Subcutaneous adipose tissue (tissue), 4 donors: ENCODE results near the gene SLC4A8. TPM values are rescaled to one million over a fixed set of nuclear protein-coding genes. Genes with fewer than 3 reads are reported as not detected.

ENCODE experiments used
- CTCF ChIP-seq: fragments of 450-650 bp; IDR thresholded peaks from one replicate; pipeline ENCODE4 v1.5.1; 2016; ENCODE audit warnings: low read depth, mild to moderate bottlenecking, control low read depth, antibody characterized with exemption, moderate library complexity
- total RNA-seq, 4 donors: library from RNA; depleted of rRNA; stranded (reverse); fragments of >200 nt; gene quantifications; one replicate each; pipeline ENCODE4 v1.1.0, GENCODE V29; 2016

SLC4A8 gene
- total RNA-seq, 4 donors from 2014 or later, result 0.49 to 5.6 (median 1.7) TPM

GRCh38 chr12:51443573-51443972 lies 18.9 kb downstream of the SLC4A8 start:
- no peak for TF ChIP-seq CTCF

- no peak for TF ChIP-seq CTCF
These were observed 24.1 kb downstream of the SLC4A8 start for GRCh38 chr12:51448618-51449256.

GRCh38 chr12:51449580-51450246 lies 25.1 kb downstream of the SLC4A8 start:
- TF ChIP-seq CTCF, result no peak

GRCh38 chr12:51450333-51450732 lies 25.7 kb downstream of the SLC4A8 start:
- TF ChIP-seq CTCF, result no peak

GRCh38 chr12:51450806-51451205 lies 26.2 kb downstream of the SLC4A8 start:
- TF ChIP-seq CTCF, result no peak

- TF ChIP-seq CTCF, result no peak
These were observed 34.0 kb downstream of the SLC4A8 start for GRCh38 chr12:51458635-51459034.

GRCh38 chr12:51460519-51460918 lies 35.9 kb downstream of the SLC4A8 start:
- no peak for TF ChIP-seq CTCF
